HG02642 (cell line): ENCODE data around the gene RPS3.
"Not testable (repeated sequence)": the region's sequence is repeated elsewhere in the genome, so short reads cannot be mapped to it uniquely, and the experiment has no call there.

Experiments used
- ATAC-seq: cut with Tn5 transposase; IDR thresholded peaks from one replicate; pipeline ENCODE4 v1.9.1; 2021; ENCODE audit warnings: mild to moderate bottlenecking; ENCODE audit not compliant: unreplicated experiment, poor library complexity

Gene RPS3

GRCh38 chr11:75378776-75379175, 20.5 kb upstream of the RPS3 start:
- not testable (repeated sequence) for ATAC-seq

GRCh38 chr11:75380245-75380644, 19.1 kb upstream of the RPS3 start:
- ATAC-seq, result no peak

- no peak for ATAC-seq
These were observed 18.4 kb upstream of the RPS3 start for GRCh38 chr11:75380716-75381420.

- no peak for ATAC-seq
These were observed 16.1 kb upstream of the RPS3 start for GRCh38 chr11:75383246-75383645.

GRCh38 chr11:75384438-75385080, 14.8 kb upstream of the RPS3 start:
- peak; percentile 52 for ATAC-seq

GRCh38 chr11:75386942-75387630, 12.2 kb upstream of the RPS3 start:
- ATAC-seq, result no peak

GRCh38 chr11:75387736-75388294, 11.5 kb upstream of the RPS3 start:
- no peak for ATAC-seq

GRCh38 chr11:75388386-75389275, 10.7 kb upstream of the RPS3 start:
- ATAC-seq, result peak; percentile 58

GRCh38 chr11:75389276-75389605, 10.1 kb upstream of the RPS3 start:
- ATAC-seq, result no peak

- no peak for ATAC-seq
These were observed 9.4 kb upstream of the RPS3 start for GRCh38 chr11:75389925-75390324.

GRCh38 chr11:75394085-75394840, 5.1 kb upstream of the RPS3 start:
- no peak for ATAC-seq

GRCh38 chr11:75398906-75399305, 412 bp upstream of the RPS3 start:
- peak; percentile 7 for ATAC-seq

GRCh38 chr11:75400146-75400865, 988 bp downstream of the RPS3 start:
- ATAC-seq, result no peak

- ATAC-seq, result no peak
These were observed 2.9 kb downstream of the RPS3 start for GRCh38 chr11:75402002-75402773.

- ATAC-seq, result no peak
These were observed 3.7 kb downstream of the RPS3 start for GRCh38 chr11:75403037-75403436.

GRCh38 chr11:75403983-75404658, 4.8 kb downstream of the RPS3 start:
- ATAC-seq, result no peak

- no peak for ATAC-seq
These were observed 7.0 kb downstream of the RPS3 start for GRCh38 chr11:75406338-75406777.

- no peak for ATAC-seq
These were observed 9.6 kb downstream of the RPS3 start for GRCh38 chr11:75408957-75409219.
